Muscle layer of colon (tissue), 2 donors: ENCODE results near the gene RAVER1.
A peak's percentile ranks its signal among the peaks of the same experiment; 100 is the strongest.
"Not testable (repeated sequence)": the region's sequence is repeated elsewhere in the genome, so short reads cannot be mapped to it uniquely, and the experiment has no call there.

ENCODE experiments used
- H3K27ac ChIP-seq: one replicate; pipeline ENCODE4 v1.7.0; 2013; ENCODE audit warnings: low read depth, mild to moderate bottlenecking, low read length, moderate library complexity
- H3K27me3 ChIP-seq, 2 donors: one replicate each; pipeline ENCODE4 v1.7.0; 2013; ENCODE audit warnings: low read length in 2 of 2, mild to moderate bottlenecking in 2 of 2; ENCODE audit not compliant: insufficient read depth in 2 of 2, control insufficient read depth in 1 of 2
- H3K36me3 ChIP-seq: one replicate; pipeline ENCODE4 v1.7.0; 2013; ENCODE audit warnings: mild to moderate bottlenecking, low read length; ENCODE audit not compliant: insufficient read depth
- H3K4me1 ChIP-seq: one replicate; pipeline ENCODE4 v1.7.0; 2013; ENCODE audit warnings: mild to moderate bottlenecking, low read length; ENCODE audit not compliant: insufficient read depth
- H3K4me3 ChIP-seq, 2 donors: one replicate each; pipeline ENCODE4 v1.7.0; 2013; ENCODE audit warnings: low read length in 2 of 2, low read depth in 1 of 2, mild to moderate bottlenecking in 1 of 2, moderate library complexity in 1 of 2
- H3K9ac ChIP-seq: one replicate; pipeline ENCODE4 v1.7.0; 2013; ENCODE audit warnings: low read length
- H3K9me3 ChIP-seq: one replicate; pipeline ENCODE4 v1.7.0; 2013; ENCODE audit warnings: mild to moderate bottlenecking, low read length
- donor health status: abdominal sarcoma.
- donor health status: Adenocarcinoma of cecum.

RAVER1 gene

DNA sequence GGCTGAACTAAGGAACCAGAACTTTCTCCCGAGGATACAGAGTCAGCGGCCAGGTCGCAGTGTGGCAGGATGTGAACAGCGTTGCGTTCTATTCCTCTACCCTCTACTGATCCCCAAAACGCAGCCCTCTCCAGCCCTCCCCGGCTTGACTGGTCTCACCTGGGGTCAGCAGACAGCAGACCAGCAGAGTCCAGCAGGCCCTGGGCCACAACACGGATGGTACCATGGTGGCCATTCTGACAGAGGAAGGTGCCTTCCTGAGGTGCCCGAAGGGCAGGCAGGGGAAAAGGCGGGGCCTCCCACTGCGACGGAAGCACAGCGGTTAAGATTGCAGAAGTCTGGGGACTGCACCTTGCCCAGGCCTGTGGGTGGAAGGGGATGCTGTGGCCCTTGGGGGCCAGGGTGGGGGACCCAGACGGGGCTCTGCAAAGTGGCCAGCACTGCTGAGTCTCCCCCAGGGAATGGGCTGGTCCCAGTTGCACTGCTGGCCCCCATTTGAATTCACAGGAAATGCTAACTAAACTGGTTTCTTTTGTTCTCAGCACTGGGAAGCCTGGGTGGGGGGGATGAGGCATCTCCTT is 6.1 kb upstream of the RAVER1 start, which contains the start of gene ICAM3:
Gene ICAM3 (minus strand): TSS at position 245 of the 581 bp plus-strand sequence. CDS start 10 bp downstream, at position 235.
- Histone ChIP-seq H3K4me1 (no peaks in the 10 kb centered on the region), H3K9ac (no peak within 1 kb of the TSS), H3K27ac (no peak within 1 kb of the TSS), H3K27me3 (no peaks in the 10 kb centered on the region), H3K36me3 (no peaks in the 10 kb centered on the region), H3K4me3 (no peak within 1 kb of the TSS), H3K9me3 (no peaks in the 10 kb centered on the region)

DNA sequence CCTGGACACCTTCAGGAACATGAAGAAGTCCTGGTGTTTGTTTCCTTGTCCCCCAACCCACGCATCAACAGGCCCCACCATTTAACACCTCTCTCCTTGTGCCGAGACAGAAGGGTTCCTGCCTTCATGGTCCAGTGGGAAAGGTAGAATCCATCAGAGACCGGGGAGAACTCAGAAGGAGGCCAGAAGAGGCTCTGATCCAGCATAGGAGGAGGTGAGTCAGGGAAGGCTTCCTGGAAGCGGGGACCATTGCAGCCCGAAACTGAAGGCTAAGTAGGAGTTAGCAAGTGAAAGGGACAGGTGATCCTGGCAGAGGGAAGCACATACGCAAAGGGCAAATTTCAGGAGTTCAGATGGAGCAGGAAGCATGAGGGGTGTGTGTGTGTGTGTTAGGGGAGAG is 5.6 kb upstream of the RAVER1 start:
- Histone ChIP-seq H3K27ac (no peak overlapping the region), H3K4me3 (no peak overlapping the region), H3K9ac (no peak overlapping the region), H3K9me3 (no peaks in the 10 kb centered on the region), H3K4me1 (peaks cover 5% of the 10 kb centered on the region), H3K36me3 (no peaks in the 10 kb centered on the region), H3K27me3 (no peaks in the 10 kb centered on the region)

DNA sequence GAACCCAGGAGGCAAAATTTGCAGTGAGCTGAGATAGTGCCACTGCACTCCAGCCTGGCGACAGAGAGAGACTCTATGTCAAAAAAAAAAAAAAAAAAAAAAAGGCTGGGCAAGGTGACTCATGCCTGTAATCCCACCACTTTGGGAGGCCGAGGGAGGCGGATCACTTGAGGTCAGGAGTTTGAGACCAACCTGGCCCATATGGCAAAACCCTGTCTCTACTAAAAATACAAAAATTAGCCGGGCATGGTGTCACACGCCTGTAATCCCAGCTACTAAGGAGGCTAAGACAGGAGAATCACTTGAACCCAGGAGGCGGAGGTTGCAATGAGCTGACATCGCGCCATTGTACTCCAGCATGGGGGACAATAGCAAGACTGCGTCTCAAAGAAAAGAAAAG is 3.4 kb upstream of the RAVER1 start:
- not testable (repeated sequence) for H3K9me3 ChIP-seq, H3K27ac ChIP-seq, H3K4me3 ChIP-seq, H3K9ac ChIP-seq, H3K27me3 ChIP-seq, H3K36me3 ChIP-seq
- H3K4me1 ChIP-seq, result peaks cover 21% of the 10 kb centered on the region

DNA sequence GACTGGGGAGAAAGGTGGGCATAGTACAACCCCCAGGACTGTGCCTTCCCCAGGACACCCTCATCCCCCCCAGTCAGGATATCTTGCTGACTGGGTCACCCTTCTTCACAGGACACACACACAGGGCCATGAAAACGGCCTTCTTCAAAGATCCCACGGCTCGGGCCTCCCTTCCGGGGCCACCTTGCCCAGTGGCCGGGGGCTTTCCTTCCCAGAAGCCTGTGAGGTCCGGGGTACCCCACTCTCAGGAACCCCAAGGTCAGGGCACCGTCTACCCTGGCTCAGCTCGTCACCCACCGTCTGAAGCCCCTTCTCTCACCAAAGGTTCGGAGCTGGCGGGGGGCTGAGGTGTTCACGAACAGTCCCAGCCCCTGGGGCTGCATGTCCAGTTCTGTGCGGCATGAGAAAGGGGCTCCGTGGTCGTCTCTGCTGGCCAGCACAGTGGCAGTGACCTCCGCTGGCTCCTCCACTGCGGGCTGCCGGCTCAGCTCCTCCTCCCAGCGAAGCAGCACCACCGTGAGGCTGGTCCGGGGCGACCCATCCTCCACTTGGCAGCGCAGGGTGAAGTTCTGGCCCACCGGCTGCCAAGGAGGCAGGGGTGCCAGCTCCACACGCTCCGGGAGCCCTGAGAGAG is 2.1 kb upstream of the RAVER1 start:
- Histone ChIP-seq H3K36me3 (peaks cover under 1% of the 10 kb centered on the region), H3K9ac (no peak overlapping the region), H3K9me3 (no peaks in the 10 kb centered on the region), H3K4me3 (peak overlapping the region in 1 of 2 donors; percentile 78), H3K27me3 (no peaks in the 10 kb centered on the region), H3K27ac (no peak overlapping the region), H3K4me1 (peaks cover 23% of the 10 kb centered on the region)

DNA sequence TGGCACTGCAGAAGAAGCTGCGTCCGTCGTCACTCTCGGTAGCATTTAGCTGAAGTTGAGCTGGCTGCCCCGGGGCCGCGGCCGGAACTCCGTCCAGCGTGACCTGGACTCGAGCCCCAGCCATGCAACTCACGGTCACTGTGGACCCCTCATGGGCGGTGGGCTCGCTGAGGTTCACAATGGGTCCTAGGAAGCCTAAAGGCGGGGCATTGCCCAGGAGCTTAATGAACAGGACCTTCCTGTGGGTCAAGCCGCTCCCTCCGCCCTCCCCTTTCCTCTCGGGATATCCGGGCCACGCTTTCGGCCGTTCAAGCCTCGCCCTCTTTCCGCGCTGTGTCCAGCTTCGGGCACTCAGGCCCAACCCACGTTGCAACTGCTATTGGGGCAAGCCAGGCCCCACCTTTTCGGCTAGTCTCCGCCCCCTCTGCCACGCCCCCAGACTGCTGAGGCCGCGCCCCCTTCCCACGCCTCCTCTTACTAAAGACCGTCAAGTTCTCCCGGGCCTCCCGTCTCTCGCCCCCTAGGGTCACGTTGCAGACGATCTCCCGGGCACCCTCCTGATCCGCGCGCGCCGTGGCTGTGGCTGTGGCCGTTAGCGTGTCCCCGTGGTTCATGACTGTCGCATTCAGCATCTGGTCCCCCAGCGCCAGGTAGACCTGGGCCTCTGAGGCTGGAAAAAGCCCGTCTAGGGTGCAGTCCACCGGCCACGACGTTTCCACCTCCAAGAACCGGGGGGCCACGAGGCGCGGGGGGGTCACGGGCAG is 1.4 kb upstream of the RAVER1 start:
- peak overlapping the region; percentile 20 for H3K9ac ChIP-seq

DNA sequence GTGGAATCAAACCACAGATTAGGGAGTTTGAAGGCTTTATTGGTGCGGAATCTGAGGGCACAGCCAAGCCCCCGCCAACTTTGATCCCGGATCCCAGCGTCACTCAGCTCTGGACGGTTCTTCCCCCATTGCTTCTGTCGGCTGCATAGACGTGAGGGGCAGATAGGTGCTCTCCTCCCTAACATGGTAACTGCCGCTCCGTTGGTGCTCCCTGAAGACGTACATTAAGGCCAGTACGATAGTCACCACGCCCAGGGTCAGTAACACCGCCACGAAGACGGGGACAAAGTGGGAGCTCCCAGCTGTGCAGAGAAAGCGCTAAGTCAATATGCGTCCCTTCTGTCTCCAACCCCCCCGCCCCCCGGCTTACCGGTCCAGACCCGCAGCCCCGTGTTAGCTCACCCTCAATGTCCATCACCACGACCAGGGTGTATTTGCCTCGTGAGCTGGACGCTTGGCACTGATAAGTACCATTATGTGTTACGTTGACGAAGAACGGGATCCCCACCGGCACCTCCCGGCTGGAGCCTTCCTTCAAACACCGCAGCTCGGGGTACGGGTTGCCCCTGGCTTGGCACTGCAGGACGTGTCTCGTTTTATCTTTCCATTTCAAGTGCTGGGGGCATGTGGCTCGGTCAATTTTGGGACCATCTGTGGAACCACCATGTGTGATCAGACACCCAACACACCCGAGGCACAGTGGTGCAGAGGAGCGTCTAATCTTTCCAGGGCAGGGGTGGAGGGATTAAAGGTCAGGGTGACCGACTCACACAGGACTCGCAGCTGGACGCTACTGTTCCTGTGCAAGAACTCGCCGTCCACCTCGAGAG is 644 bp upstream of the RAVER1 start:
- peak overlapping the region; percentile 93 for H3K27ac ChIP-seq
- peak overlapping the region; percentile 24 to 78 for H3K4me3 ChIP-seq

More for the DNA sequence above, 1.4 kb upstream of the RAVER1 start:
- peaks cover 7% of the 10 kb centered on the region for H3K36me3 ChIP-seq
- no peaks in the 10 kb centered on the region for H3K27me3 ChIP-seq
- no peak overlapping the region for H3K27ac ChIP-seq
- H3K4me3 ChIP-seq, result peak overlapping the region; percentile 24 to 78
- H3K4me1 ChIP-seq, result peaks cover 23% of the 10 kb centered on the region
- H3K9me3 ChIP-seq, result no peaks in the 10 kb centered on the region

DNA sequence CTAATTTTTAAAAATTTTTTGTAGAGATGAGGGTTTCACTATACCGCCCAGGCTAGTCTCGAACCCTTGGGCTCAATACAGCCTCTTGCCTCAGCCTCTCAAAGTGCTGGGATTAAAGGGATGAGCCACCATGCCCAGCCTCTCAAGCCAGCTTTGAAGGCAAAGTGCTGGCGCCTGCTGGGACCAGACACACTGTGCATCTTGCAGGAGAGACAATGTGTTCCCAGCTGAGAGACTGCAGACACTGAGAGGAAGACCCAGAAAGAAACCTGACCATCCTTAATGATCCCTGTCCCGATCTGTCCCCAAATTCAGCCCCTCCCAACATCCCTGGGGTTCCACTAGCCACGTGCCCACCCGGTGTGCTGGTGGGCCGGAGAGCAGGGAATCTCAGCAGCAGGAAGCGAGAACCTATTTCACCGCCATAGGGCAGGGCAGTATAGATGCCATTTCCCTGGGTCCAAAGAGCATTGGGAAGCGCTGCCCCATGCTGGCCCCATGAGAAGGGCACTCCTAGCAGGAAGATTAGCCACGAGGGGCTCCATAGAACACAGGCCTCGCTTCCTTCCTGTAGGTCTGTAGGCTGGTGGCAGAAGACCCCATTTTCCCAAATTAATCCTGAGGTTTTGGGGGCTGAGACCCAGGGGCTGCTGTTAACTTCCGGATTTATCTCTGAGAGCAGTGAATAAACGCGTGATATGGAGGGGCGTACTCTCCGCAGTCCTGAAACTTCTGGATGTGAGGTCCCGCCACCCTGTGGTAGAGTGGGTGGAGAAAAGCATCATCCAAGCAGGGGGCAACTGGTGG is 968 bp downstream of the RAVER1 start:
- H3K4me1 ChIP-seq, result peaks cover 23% of the 10 kb centered on the region
- H3K27ac ChIP-seq, result peak overlapping the region; percentile 93
- H3K9ac ChIP-seq, result peak overlapping the region; percentile 65

More for the DNA sequence above, 644 bp upstream of the RAVER1 start:
- H3K9me3 ChIP-seq, result no peaks in the 10 kb centered on the region
- H3K27me3 ChIP-seq, result no peaks in the 10 kb centered on the region
- peaks cover 15% of the 10 kb centered on the region for H3K36me3 ChIP-seq
- peak overlapping the region; percentile 20 for H3K9ac ChIP-seq
- peaks cover 23% of the 10 kb centered on the region for H3K4me1 ChIP-seq

DNA sequence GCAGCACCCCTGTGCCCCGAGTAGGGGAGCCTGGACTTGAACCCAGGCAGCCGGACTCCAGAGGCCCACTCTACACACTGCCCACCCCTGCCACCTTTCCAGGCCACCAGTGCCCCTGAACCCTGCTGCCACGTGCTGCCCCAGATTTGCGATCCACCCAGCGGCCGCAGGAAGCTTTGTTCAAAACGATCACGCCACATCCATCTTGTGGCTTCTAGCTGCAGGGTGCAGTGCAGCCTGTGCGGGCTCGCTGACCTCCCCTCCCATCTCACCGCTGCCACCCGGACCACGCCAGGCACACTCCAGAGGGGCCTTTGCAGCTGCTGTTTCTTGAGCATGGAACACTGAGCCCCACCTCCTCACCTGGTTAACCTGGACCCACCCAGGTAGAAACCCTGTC is 3.8 kb downstream of the RAVER1 start:
- Histone ChIP-seq H3K36me3 (peaks cover 37% of the 10 kb centered on the region), H3K27me3 (no peaks in the 10 kb centered on the region), H3K9me3 (no peaks in the 10 kb centered on the region), H3K9ac (no peak overlapping the region), H3K4me3 (no peak overlapping the region), H3K27ac (no peak overlapping the region), H3K4me1 (peaks cover 23% of the 10 kb centered on the region)

More for the DNA sequence above, 968 bp downstream of the RAVER1 start:
- Histone ChIP-seq H3K4me3 (peak overlapping the region; percentile 78 to 97), H3K36me3 (peaks cover 31% of the 10 kb centered on the region), H3K9me3 (no peaks in the 10 kb centered on the region), H3K27me3 (no peaks in the 10 kb centered on the region)

DNA sequence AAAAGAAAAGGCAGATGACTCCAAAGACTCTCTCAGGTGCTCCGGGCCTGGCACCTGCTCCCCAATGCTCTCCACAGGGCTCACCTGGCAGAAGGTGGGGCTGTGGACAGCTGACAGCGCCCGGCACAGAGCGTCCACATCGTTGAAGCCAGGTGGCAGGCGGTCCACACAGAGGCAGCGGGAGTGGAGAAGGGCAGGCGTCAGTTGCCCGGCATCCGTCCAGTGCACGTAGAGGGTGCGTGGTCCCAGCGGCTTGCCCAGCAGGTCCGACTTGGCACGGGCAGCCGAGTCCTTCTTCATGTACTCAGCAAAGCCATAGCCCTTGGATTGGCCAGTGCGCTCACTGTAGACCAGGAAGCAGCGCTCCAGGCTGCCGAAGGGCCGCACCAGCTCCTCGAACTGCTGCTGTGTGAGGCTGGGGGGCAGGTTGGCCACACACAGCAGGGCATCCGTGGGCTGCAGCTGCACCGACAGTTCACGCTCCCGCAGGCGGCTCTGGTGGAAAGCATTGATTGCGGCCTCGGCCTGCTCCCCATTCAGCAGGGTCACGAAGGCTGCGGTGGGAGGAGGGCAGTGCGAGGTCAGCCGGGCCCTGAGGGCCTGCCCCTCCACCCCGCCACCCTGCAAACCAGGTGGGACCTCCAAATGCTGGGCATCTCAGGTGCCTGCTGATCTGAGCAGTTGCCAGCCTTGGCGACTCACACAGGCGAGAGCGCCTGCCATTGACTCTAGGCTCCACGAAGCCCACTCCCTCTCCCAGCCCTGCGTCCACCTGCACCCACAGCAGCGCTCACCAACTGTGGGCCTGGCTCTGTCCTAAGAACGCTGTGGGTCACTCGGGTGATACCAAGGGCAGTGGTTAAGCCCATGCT is 4.5 kb downstream of the RAVER1 start:
- Histone ChIP-seq H3K36me3 (peaks cover 43% of the 10 kb centered on the region), H3K4me1 (peaks cover 17% of the 10 kb centered on the region), H3K27me3 (no peaks in the 10 kb centered on the region), H3K9ac (no peak overlapping the region), H3K9me3 (no peaks in the 10 kb centered on the region), H3K27ac (no peak overlapping the region), H3K4me3 (no peak overlapping the region)

DNA sequence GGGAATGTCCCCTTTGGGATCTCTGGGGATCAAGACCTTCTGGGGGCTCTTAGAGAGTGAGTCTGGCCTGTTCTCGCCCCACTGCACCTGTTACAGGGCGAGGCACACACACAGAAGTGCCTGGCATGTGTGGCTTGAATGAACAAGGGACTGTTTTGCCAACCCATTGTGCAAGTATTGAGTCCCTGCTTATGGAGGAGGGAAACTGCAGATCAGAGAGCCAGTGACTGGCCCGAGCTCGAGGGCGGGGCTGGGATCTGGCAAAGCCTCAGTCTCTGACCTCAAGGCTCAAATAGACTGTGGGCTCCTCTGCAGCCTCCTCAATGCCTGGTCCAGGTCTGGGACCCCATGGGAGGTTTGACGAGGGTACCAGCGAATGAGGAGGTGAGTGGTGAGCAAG is 5.5 kb downstream of the RAVER1 start:
- H3K4me3 ChIP-seq, result no peak overlapping the region
- H3K27ac ChIP-seq, result no peak overlapping the region
- H3K4me1 ChIP-seq, result peaks cover 13% of the 10 kb centered on the region
- H3K36me3 ChIP-seq, result peaks cover 49% of the 10 kb centered on the region
- no peaks in the 10 kb centered on the region for H3K9me3 ChIP-seq
- no peaks in the 10 kb centered on the region for H3K27me3 ChIP-seq
- H3K9ac ChIP-seq, result no peak overlapping the region
